HG02852 (cell line): ENCODE results near the gene FKTN.
"Not testable (repeated sequence)": the region's sequence is repeated elsewhere in the genome, so short reads cannot be mapped to it uniquely, and the experiment has no call there.

Experiments
- ATAC-seq: cut with Tn5 transposase; IDR thresholded peaks from one replicate; pipeline ENCODE4 v1.9.1; 2021; ENCODE audit warnings: mild to moderate bottlenecking, moderate library complexity; ENCODE audit not compliant: unreplicated experiment

The FKTN gene

DNA sequence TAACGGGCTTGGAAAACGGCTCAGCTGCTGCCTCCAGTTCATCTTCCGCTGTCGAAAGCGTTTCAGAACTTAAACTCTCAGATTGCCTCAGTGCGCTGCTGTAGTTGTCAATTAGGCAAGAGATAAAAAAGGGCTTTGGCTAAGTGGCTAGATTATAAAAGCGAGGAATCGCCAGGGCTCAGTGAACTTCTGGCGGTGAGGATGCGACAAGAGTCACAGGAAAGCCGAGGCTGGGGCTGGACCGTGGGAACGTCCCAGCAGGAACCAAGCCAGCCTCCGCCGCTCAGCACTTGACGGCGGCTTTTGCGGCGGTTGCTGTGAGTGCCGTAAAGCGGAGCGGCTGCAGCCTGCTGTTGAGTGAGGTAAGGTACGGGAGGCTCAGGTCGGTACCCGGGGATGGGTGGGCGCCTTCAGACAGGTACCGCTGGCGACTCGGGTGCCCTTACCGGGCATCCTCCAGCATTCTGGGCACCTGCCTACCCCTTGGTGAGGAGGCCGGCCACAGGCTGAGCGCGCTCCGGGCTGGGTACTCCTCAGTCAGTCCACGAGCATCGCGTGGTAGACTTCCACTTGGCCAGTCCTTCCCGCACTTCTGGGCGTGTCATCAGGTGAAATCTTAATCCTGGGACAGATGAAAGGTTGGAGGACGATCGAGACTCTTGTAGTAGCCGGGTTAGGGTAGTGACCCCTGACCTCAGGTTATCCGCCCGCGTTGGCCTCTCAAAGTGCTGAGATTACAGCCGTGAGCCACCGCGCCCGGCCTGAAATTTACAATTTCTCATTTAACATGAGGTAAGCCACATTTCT is at the start of gene FKTN:
TSS of gene FKTN (plus strand) at position 328 of the 807 bp plus-strand sequence. CDS start 16,902 bp downstream, outside the sequence.
- ATAC-seq: peak; percentile 94

DNA sequence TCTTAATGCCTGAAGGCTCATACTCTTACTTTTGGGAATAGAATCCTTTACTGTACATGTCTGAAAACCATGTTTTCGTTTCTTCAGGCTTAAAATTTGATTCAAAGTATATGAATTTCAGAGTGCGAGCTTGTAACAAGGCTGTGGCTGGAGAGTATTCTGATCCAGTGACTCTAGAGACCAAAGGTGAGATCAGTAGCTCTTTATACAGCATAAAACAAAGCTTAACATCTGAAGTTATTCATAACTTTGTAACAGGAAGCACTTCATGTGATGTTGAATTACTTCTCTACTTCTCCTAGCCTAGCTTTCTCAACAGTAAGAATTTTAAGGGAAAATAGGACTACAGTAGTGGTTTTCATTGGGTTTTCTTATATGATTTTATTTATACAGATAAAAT is 49.4 kb upstream of the FKTN start:
- ATAC-seq: no peak

DNA sequence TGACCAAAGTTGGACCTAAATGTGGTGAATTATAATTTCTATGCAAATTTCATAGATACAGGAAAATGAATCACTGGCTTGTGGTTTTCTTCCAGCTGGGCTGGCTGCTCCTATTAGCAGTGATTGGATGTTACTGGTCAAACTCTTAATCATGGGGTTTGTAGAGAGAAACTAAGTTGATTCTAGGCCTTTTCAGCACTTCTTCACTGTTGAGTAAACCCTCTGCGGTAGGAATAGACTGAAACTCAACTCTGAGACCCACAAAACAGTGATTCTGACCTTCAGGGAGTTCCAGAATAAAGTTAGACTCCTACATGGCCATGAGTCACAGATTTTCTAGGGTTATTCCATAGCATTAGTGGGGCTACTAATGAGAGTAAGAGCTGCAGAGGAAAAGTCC is 47.9 kb upstream of the FKTN start:
- ATAC-seq: peak; percentile 84

DNA sequence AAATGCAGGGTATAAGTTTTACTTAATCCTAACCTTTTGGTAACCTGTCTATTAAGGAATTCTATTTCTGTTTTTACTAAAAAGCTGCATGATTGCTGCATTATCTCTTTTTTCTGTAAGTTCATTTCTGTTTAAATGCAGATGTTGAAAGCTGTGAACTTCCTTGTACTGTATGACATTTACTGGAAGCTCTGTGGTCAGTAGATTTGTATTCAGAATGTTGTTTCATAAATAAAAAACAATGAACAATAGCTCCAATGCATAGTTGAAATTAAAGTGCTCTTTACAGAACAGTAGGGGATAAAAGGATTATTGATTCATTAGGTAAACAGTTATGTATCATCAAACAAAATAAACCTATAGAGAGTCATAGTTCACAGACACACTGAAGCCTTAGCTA is 46.5 kb upstream of the FKTN start:
- ATAC-seq: no peak

DNA sequence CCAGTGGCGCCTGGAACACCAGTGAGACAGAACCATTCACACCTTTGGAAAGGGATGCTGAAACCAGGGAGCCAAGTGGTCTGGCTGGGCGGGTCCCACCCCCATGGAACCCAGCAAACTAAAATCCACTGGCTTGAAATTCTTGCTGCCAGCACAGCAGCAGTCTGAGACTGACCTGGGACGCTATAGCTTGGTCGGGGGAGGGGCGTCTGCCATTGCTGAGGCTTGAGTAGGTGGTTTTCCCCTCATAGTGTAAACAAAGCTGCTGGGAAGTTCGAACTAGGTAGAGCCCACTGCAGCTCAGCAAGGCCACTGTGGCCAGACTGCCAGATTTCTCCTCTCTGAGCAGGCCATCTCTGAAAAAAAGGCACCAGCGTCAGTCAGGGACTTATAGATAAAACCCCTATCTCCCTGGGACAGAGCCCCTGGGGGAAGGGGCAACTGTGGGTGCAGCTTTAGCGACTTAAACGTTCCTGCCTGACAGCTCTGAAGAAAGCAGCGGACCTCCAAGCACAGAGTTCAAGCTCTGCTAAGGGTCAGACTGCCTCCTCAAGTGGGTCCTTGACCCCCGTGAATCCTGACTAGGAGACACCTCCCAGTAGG is 42.0 kb upstream of the FKTN start:
- ATAC-seq: no peak

DNA sequence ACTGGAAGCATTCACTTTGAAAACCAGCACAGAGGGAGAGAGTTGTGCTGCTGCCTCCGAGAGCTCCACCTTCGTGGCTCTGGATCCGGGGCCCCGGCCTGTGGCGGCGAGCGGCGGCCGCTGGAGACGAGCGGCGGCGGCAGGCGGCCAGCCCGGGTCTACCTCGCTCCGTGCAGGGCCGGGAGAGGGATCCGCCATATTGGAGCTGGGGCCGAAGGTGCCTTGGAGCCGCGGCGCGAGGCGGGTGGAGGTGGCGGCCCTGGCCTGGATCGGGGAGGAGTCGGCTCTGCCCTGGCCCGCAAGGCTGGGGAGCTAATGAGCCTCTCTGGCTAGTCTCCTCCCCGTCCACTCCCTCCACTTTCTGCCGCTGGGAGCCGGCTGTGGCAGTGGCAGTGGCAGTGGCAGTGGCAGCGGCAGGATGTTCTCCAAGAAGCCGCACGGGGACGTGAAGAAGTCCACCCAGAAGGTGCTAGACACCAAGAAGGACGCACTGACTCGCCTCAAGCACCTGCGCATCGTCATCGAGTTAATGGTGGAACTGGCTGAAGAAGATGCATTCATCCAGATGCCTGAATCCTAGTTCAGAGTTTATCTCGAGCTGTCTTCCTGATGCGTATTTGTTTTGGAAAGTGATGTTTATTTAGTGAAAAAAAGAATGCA is 38.1 kb upstream of the FKTN start:
- ATAC-seq: not testable (repeated sequence)

DNA sequence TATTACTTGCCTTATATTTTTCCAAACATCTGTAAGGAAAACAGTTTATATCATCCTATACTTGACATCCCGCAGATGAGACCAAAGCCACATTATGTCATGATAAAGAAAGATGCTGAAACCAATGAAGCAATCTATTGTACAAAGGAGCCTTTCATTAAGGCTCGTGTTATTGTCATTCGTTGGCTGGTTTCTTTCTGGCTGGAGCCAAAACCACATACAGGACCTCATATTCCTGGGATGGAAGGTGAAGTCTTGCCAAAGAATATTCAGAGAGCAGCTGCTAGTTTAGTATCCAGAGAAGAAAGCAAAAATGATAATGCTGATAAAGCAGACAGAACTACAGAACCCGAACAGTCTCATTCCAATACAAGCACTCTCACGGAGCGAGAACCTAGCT is 36.9 kb upstream of the FKTN start:
- ATAC-seq: not testable (repeated sequence)

DNA sequence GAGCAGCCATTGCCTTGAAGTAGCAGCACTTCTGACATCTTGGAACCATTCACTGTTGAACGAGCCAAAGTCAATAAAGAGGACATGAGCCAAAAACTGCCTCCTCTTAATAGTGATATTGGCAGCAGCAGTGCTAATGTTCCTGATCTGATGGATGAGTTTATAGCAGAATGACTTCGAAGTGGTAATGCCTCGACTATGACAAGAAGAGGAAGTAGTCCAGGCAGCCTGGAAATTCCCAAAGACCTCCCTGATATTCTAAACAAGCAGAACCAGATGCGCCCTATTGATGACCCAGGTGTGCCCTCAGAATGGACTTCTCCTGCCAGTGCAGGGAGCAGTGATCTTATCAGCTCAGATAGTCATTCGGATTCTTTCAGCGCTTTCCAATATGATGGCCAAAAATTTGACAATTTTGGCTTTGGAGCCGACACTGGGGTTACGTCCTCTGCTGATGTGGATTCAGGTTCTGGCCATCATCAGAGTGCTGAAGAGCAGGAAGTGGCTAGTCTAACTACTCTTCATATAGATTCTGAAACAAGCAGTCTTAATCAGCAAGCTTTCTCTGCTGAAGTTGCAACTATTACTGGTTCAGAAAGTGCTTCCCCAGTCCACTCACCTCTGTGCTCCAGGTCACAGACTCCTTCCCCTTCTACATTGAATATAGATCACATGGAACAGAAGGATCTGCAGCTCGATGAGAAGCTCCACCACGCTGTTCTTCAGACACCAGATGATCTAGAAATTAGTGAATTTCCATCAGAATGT is 35.1 kb upstream of the FKTN start:
- ATAC-seq: peak; percentile 92

DNA sequence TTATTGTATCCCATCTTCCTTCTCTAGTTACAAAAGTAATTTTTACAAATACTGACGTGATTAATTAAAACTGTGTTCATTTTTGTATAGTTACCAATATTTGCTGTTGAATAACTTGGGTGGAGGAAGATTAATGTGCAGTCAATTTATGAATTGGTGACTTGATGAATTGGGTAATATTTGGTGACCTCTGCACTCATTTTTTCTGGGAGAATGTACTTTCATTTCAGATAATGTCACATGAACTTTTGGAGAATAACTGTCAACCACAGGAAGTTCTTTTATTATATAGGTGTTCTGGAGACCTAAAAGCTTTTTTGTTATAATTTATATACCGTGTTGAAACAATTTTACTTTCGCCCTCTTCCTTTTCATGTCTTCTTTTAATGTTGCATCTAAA is 26.4 kb upstream of the FKTN start:
- no peak for ATAC-seq

DNA sequence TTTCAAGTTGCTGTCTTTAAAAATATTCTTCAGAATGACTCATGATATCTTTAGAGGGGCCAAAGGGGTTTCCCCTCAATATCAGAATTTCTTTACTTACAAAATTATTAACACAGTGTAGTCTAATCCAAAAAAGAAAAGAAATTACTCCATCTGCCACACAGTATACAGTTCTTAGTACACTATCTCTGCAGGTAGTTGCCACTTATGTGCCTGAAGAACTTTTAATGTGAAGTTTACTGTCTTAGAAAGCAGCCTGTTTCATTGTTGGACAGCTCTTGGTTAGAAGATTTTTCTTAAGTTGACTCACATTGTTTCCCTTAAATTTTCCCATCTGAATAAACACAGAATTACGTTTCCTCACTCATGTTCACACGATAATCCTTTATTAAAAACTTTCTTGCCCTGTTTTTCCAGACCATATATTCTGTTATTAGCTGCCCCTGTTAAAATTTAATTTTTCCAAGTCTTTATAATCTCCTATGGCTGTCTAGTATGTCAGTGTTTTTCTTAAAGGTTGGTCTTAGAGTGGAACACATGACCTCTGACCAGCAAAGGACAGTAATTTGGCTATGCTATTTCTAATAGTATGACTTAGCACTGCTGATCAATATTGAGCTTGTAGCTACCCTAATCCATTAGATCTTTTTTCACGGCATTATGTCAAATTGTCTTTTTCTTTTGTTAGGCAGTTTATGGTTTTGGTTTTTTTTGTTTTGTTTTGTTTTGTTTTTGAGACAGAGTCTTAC is 21.8 kb upstream of the FKTN start:
- ATAC-seq: peak; percentile 83

DNA sequence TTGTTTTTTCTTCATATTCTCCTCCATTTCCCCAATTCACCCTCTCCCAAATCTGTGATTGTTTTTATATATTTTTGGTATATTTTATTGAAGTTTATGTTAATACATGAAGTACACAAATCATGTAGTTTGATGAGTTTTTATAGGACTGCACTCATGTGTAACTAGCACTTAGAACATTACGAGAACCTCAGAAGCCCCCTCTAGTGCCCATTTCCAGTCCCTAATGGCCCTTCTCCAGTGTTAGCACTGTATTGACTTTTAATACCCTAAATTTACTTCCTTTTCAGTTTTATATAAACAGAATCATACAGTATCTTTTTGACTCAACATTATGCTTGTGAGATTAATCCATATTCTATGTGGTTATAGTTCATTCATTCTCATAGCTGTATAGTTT is 18.5 kb upstream of the FKTN start:
- no peak for ATAC-seq

DNA sequence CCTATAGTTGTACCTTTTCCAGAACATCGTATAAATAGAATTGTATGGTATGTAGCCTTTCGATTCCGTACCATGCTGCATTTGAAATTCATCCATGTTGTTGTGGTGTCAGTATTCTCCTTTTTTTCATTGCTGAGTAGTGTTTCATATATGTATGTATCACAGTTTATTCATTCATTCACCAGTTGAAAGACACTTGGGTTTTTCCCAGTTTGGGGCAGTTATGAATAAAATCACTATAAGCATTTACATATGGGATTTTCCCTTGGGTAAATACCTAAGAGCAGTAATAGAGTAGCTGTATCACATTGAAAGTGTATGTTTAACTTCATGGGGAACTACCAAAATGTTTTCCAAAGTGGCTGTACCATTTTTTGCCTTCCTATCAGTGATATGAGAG is 16.1 kb upstream of the FKTN start:
- ATAC-seq: peak; percentile 97

DNA sequence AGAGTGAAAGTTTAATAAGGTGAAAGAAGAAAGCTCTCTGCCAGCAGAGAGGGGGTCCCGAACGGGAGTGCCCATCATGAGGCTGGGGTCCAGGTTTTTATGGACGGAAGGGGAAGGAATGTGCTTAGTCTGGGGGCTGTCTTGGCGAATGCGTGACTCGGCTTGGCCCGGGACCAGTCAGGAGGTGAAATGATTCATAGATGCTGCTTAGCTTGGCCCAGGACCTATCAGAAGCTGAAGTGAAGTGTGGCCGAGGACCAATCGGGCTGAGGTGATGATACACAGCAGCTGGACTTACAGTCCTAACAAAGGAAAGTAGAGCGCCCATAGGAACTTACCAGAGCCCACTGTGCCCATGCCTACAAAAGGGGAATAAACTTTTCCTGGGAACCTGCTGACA is 3.9 kb upstream of the FKTN start:
- ATAC-seq: no peak

DNA sequence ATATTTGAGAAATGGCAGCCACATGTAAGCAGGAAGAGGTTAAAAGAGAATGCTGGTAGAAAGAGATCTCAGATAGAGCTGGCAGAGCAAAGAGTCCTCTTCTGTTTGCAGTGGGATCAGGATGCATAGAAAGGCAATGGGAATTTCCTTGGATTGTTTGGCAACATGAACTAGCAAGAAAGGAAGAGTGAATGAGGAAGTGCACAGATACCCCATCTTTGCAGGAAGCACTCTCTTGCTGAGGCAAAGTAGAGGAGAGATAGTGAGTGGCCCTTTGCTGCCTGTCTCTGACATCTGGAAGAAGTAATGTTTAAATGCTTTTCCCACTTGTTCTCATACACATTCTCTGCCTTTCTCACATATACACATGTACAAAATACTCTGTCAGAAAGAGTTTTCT is 14.5 kb downstream of the FKTN start:
- ATAC-seq: no peak

DNA sequence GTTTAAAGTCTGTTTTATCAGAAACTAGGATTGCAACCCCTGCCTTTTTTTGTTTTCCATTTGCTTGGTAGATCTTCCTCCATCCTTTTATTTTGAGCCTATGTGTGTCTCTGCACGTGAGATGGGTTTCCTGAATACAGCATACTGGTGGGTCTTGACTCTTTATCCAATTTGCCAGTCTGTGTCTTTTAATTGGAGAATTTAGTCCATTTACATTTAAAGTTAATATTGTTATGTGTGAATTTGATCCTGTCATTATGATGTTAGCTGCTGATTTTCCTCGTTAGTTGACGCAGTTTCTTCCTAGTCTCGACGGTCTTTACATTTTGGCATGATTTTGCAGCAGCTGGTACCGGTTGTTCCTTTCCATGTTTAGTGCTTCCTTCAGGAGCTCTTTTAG is 22.0 kb downstream of the FKTN start:
- not testable (repeated sequence) for ATAC-seq

DNA sequence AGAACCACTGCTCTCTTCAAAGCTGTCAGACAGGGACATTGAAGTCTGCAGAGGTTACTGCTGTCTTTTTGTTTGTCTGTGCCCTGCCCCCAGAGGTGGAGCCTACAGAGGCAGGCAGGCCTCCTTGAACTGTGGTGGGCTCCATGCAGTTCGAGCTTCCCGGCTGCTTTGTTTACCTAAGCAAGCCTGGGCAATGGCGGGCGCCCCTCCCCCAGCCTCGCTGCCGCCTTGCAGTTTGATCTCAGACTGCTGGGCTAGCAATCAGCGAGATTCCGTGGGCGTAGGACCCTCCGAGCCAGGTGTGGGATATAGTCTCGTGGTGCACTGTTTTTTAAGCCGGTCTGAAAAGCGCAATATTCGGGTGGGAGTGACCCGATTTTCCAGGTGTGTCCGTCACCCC is 23.6 kb downstream of the FKTN start:
- ATAC-seq: not testable (repeated sequence)

DNA sequence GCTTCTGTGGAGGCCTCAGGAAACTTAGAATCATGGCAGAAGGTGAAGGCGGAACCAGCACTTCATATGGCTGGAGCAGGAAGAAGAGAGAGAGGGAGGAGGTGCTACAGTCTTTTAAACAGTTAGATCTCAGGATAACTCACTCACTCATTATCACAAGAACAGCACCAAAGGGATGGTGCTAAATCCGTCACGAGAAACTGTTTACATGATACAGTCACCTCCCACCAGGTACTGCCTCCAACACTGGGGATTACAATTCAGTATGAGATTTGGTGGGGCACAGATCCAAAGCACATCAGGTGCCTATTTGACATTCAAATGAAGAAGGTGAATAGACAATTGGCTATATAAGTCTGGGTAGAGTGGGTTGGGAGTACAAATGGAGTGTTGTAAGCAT is 35.2 kb downstream of the FKTN start:
- no peak for ATAC-seq

DNA sequence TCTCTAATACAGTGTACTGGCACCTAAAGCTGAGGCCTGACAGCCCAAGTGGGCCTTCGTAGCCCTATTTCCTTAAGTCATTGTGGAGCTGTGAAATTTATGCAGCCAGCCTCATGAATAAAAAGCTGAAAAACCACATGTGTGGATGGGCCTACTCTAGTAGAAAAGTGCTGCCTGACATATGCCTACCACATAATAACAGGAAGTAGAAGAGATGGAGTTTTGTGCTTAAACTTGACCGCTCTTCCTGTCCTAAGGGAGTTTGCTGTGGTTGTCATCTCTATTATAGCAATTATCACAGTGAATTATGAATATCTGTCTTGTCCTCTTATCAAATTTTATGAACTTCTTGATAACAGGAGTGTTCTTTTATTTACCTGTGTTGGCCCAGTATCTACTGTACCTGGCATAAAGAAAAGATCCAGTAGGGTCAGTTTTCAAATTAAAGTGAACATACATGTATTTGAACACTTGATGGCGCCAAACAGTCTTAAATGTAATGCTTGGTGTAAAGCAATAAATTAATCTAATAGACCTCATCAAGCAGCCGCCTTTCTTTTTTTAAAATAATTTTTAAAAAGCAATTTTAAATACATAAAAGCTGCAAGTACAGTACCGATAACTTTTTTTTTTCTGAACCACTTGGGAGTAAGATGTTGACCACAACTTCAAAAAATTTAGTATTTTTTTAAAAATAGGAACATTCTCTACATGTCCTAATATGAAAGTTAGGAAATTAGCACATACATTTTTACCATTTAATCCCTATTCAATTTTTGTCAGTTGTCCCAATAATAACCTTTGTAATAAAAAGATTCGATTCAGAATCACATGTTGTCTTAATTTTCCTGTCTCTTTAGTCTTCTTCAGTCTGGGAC is 51.0 kb downstream of the FKTN start:
- ATAC-seq: no peak

DNA sequence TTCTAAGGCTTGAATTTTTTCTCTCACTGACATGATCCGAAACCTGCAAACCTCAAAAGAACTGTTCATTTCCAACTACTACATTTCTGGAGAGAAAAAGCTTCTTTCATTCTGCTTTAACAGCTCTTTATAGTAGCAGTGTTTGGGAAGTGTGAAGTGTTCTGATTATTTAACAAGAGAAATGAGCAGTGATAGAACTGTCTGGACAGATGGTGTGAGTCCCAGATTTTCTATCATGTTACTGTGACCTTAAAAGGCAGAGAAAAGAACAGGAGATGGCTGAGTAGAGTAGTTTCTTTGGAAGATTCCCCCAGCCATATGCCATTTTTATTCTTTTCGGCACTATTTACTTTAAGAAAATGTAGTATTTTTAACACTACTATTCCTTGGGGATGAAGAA is 63.1 kb downstream of the FKTN start:
- no peak for ATAC-seq

DNA sequence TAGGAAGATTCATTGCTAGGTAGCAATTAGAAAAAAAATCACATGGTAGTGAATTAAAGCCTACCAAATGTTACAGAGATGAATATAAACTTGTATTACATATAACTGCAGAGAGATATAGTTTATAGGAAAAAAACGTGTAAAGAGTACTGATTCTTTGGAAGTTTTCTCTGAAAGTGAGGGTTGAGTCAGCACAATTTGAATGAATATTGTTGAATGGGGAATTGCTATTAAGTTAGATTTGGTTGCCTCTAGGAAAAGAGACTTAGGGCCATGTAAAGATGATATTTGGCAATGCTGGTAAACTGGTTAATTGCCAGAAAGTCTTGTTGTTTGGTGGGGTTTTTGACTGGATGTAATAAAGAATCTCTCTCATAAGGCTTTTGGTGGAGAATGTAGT is 67.2 kb downstream of the FKTN start:
- no peak for ATAC-seq
